GM10248 (cell line): ENCODE results near the gene CYFIP2.

Experiments
- CTCF ChIA-PET: fragments of 300-600 bp; sonication (Branson Sonifier 250); formaldehyde crosslinking; extraction: SDS; loops from one replicate; lab custom pipeline; 2021; ENCODE audit warnings: antibody characterized with exemption; lab: Yijun Ruan, JAX
- POLR2A ChIA-PET: fragments of 350-650 bp; sonication (Branson Sonifier 250); formaldehyde crosslinking; extraction: SDS; loops from one replicate; lab custom pipeline; 2020; ENCODE audit warnings: antibody characterized with exemption; lab: Yijun Ruan, JAX
- DNase-seq: peaks from one replicate; pipeline ENCODE4 v3.0.0; 2012; ENCODE audit errors: extremely low spot score
- CTCF ChIP-seq: IDR thresholded peaks from 2 replicates; pipeline ENCODE4 v1.5.1; 2012; ENCODE audit warnings: mild to moderate bottlenecking, low read depth; ENCODE audit errors: extremely low read depth, missing control alignments, control extremely low read depth

Gene CYFIP2

GRCh38 chr5:157370967-157371366 is 105.0 kb downstream of the CYFIP2 start:
- POLR2A ChIA-PET, result no interaction called here
- CTCF ChIA-PET, result interaction anchor here (1.2 kb wide), 1 partner anchor 43 kb away, joined by 4 read pairs; no protein-coding TSS in a partner anchor
- no peak for DNase-seq
- TF ChIP-seq CTCF, result no peak

DNA sequence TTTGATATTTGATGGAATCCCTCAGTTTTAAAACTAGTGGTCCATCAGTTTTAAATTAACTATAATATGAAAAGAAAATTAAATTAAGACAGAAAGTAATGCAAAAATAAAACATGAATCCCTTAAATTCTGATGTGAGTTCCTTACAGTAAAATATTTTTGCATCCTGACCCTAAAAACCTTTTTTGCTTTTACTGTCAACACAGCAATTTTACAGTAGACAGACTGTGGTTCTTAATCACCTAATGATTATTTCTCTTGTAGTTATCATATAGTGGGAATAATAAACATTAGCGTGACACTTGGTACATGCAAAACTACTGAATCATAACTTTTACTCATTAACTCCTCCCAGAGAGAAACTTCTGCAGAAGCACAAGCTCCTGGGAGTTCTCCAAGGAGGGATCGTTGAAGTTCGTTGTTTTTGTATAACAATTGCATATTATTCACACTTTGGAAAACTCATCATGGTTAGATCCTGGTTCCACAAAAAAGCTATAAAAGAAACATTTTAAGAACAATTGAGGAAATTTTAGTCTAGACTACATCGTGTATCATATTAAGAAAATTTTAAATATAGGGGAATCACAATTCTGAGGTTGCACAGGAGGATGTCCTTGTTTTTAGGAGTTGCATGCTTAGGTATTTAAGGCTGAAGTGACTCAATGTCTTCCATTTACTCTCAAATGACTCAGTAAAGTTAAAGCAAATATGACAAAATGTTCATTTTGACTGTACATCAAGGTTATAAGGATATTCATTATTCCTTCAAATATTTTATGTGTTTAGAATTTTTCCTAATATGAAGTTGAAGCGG is 105.9 kb downstream of the CYFIP2 start:
- no peak for TF ChIP-seq CTCF
- POLR2A ChIA-PET, result no interaction called here
- no peak for DNase-seq
- CTCF ChIA-PET, result interaction anchor here (1.2 kb wide), 1 partner anchor 43 kb away, joined by 4 read pairs; no protein-coding TSS in a partner anchor

GRCh38 chr5:157372472-157372822 is 106.5 kb downstream of the CYFIP2 start:
- TF ChIP-seq CTCF, result no peak
- POLR2A ChIA-PET, result no interaction called here
- CTCF ChIA-PET, result interaction anchor here (1.2 to 1.5 kb wide), 2 partner anchors 13 to 28 kb away, joined by 3 to 4 read pairs; no protein-coding TSS in a partner anchor
- DNase-seq, result no peak

- ChIA-PET POLR2A (no interaction called here), CTCF (interaction anchor here (1.0 to 3.6 kb wide), 3 partner anchors 184 to 365 kb away, joined by 3 to 12 read pairs (median 3); partner anchors contain the start of gene LSM11)
- no peak for TF ChIP-seq CTCF
- no peak for DNase-seq
Observed at GRCh38 chr5:157378509-157378908, 112.6 kb downstream of the CYFIP2 start.

GRCh38 chr5:157379983-157380382 is 114.1 kb downstream of the CYFIP2 start:
- ChIA-PET POLR2A (no interaction called here), CTCF (interaction anchor here (1.6 to 3.6 kb wide), 2 partner anchors 54 to 363 kb away, joined by 4 to 12 read pairs; partner anchors contain the start of gene LSM11)
- no peak for DNase-seq
- no peak for TF ChIP-seq CTCF

GRCh38 chr5:157381746-157382145 is 115.8 kb downstream of the CYFIP2 start:
- no peak for TF ChIP-seq CTCF
- ChIA-PET CTCF (interaction anchor here (1.0 kb wide), 1 partner anchor 361 kb away, joined by 4 read pairs; no protein-coding TSS in a partner anchor), POLR2A (no interaction called here)
- DNase-seq, result no peak
